GM19397 (cell line): ENCODE measurements around the gene RANBP3.

Experiments
- ATAC-seq: cut with Tn5 transposase; IDR thresholded peaks from one replicate; pipeline ENCODE4 v1.9.1; 2021; ENCODE audit warnings: mild to moderate bottlenecking, moderate library complexity; ENCODE audit not compliant: unreplicated experiment

RANBP3 gene

DNA sequence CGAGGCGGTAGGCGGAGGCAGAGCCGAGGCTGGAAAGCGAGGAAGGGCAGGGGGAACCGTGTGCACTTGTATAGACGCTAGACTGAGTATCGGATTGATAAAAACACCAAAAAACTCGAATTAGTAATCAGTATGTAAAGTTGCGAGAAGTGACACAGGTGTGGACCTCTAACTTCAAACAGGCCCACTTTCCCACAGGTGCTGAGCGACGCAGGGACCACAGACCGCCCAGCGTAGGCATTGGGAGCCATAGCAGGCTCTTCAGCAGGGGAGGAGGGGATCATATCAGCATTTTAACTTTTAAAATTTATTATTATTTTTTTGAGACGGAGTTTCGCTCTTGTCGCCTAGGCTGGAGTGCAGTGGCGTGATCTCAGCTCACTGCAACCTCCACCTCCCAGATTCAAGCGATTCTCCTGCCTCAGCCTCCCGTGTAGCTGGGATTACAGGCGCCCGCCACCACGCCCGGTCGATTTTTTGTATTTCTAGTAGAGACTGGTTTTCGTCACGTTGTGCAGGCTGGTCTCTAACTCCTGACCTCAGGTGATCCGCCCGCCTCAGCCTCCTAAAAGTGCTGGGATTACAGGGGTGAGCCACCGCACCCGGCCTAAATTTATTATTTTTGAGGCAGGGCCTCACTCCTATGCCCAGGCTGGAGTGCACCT lies 72.7 kb downstream of the RANBP3 start:
- ATAC-seq = no peak

DNA sequence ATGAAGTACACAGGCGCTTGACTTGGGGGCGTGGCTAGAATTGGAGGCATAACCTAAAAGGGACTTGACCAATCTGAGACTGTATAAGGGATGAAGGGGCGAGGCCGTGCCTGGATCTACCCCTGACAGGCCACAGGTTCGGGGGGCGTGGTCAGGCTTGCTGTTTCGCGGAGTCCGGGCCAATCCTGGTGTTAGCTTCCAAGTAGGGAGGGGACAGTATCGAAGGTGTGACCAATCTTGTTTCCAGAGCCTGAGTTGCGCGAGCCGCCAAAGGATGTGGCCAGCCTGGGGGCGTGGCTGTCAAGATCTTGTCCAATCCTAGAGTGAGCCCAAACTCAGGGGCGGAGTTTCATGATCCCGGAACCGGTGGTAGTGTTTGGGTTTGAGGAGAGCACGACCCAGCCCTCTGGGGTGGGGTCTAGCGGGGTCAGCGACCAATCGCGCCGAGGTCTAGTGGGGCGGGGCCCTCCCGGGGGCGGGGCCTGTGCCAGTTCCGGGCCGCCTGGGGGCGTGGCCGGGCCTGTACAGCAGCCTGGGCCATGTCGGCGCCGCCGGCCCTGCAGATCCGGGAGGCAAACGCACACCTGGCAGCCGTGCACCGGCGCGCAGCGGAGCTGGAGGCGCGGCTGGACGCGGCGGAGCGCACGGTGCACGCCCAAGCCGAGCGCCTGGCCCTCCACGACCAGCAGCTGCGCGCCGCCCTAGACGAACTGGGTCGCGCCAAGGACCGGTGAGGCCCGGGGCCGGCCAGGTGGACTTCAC lies 73.4 kb downstream of the RANBP3 start, which contains the start of gene VMAC:
Gene VMAC, plus strand, starts transcription at position 521 of the 762 bp plus-strand sequence. Its CDS starts 19 bp downstream, at position 540.
- ATAC-seq = peak; percentile 76

DNA sequence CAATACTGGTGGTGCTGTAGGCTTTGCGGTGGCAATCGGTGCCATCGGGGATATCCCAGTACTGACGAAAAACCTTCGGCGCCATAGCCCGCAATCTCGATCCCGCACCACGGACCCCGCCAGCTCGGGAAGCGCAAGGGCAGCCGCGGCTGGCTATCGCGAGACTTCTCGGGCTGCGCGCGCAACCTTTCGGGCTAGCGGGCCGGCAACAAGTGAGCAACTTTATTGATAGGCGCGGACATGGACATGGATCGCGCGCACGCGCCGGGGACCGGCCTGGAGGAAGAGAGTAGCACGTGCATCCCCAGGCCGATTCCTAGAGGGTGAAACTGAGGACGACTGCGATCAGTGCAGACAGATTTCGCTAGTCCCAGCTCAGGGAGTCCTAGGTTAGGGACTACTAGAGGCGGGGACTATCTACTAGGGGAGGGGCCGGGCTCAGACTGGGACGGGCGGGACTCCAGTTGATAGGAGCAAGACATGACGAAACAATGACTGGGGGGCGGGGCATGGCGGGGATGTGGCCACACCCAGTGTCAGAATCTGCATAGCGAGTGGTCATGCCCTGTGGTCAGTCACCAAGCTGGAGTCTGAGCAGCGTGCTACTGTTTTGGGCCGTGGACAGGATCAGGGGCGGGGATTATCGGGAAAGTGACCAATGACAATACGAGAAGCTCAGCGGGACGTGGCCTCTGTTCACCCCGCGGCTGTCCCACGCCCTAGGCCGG lies 74.2 kb downstream of the RANBP3 start, which contains the start of gene NDUFA11:
Gene NDUFA11, minus strand, starts transcription at position 167 of the 728 bp plus-strand sequence. Its CDS starts 82 bp downstream, at position 85.
- peak; percentile 38 for ATAC-seq

DNA sequence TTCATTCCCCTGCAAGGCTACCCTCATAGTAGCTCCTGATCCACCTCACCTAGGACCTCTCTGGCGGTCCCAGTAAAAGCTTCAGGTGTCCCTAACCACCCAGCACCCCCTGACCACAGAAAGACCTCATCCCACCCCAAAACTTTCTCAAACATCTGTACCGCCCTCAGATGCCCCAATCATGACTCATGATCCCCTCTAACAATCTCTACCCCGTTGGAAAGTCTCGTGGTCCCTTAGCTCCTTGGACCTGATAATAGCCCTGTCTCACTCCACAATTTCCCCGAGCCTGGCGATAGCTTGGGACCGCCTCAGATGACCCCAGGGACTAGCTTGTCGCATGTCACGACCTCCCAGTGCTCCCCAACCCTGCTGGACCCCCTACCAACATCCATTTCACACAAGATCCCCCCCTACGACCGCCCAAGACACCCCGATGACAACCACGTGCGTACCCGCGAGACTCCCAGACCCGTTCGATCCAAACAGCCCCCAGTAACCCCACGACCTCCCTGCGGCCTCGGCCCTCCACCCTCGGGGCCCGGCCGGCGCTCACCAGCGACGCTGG lies 74.8 kb downstream of the RANBP3 start:
- ATAC-seq = no peak

DNA sequence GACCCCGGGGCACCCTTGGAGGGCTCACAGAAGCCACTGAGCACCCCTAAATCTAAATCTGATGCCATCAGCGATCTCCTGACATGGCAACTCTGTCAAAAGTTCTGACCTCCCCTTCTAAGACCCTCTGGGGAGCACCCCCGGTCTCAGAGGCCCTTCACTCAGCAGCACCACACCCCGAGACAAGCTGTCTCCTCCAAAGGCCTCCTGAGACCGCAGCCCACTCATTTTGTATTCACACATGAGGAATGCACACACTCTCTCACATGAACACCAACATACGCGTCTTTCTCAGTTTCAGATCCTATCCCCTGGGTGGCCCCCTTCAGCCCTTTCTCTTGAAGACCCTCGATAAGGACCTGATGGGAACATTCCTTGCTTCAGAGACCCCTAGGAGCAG lies 77.0 kb downstream of the RANBP3 start:
- no peak for ATAC-seq

DNA sequence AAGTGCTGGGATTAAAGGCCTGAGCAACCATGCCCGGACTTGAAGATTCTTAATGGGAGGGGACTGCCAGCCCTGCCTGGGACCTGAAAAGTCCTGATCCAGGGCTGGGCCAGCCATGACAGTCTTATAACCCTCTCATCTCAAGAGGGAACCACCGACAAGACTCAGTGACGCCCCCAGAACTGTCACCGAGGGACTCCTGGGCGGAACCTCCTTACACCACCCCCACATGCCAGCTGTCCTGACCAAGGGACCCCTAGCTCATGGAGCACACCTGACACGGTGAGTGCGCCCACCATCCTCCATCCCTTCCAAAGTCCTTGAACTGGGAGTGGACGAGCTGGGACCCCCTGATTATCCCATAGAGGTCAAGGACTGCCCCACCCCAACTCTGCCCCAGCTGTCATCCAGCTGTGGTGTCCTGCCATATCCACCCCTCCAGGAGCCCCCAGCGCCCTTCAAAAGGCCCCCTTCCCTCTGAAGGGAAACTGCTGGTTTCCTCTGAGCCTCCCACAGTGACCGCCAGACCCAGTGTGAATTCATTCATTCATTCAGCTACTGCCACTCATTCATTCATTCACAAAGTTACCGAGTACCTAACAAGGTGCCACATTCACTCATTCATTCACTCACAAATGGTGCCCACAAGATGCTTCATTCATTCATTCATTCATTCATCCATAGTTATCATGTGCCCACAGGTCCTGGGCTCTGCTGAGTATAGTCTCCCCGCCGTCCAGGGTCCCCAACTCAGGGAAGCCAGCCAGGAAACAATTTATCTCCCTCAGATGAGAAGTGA lies 78.0 kb downstream of the RANBP3 start:
- no peak for ATAC-seq

DNA sequence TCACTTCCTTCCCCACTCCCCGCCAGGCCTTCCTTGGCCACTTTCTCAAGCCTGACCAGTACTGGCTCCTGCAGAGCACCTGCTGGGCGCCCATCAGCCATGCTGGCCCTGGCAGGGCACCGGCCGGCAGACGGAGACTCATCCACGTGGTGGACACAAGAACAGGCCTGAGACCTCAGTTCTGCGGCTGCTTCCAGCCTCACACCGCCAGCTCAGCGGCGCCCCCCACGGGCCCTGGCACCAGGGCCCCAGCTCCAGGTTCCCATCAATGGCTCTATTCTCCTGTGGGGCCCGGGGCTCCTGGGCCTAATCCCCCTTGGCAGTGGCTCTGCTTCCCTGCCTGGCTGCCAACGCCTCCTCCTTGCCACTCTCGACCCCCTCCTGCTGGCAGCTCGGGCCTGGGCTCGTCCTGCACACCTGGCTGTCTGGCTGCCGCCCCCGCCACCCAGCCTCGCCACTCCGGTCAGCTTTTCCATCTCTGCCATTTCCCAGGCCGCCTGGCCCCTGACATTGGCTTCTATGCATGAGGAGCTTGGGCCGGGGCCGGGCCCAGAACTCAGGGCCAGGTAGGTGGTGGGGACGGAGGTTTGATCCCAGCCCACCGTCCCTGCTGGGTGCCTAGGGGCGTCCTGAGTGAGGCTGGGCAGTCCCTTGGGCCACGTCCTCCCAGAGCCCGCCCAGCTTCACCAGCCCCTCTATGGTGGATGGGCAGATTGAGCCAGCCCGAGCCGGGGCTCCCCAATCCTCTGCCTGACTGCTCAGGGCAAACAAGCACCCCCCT lies 80.6 kb downstream of the RANBP3 start:
- ATAC-seq = no peak

DNA sequence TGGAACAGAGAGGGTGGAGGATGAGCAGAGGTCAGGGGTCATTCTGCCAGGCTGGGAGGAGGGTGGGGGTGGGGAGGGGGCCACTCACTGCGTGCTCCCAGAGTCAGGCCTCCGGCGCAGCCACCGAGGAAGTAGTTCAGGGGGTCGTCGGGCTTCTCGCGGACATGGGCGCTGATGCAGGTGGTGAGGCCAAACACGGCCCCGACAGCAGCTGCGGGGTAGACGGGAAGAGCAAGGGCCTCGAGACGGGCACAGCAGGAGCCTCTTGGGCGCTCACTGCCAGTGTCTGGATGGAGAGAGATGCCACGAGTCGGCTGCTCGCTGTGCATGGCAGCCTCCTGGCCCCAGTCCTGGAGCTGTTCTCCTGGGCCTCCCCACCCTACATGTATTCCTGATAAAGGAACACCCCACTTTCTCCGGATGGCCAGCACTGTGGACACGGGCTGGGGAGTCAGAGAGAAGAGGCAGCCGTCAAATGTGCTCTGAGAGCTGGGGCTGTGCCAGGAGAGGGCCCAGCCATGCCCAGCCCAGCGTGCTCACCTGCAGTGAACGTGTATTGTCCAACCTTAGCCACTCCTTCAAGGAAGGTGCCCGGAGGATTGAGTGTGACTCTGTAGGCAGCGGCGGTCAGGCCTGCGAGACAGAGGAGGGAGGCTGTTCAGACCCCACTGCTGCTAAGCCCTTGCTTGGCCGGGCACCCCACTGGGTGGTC lies 81.4 kb downstream of the RANBP3 start:
- ATAC-seq = no peak

DNA sequence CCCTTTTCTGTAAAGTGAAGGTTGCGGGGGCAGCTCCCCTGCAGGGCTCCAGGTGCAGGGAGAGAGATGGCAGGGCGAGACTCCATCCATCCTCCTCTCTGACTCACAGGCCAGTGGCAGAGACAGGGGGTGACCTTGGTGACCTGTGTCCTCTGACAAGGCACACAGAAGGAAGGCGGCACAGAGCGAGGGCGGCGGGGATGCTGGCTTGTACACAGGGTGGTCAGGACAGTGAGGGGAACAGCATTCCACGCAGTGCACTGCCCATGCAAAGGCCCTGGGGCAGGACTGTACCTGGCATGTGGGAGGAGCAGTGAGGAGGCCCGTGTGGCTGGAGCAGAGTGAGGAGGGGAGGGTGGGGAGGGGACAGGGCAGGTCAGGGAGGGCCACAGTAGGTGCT lies 82.0 kb downstream of the RANBP3 start:
- ATAC-seq = no peak

DNA sequence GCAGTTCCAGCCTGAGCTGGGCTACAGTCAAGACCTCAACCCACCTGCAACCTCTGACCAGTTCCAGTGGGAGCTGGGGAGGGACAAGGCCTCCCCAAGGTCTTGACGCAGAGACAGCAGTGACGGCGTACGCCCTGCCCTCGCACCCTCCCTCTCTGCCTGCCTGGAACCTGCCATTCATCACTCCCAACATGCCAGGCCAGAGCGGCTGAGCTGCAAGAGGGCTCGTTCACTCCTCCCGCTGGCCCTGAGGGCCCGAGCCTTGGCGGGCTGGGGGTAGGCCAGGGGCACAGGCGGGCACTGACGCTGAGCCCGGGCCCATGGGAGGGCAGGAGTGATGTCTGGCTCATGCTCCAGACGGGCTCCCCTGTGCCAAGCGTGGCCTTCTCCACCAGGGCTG lies 82.5 kb downstream of the RANBP3 start:
- ATAC-seq = no peak

DNA sequence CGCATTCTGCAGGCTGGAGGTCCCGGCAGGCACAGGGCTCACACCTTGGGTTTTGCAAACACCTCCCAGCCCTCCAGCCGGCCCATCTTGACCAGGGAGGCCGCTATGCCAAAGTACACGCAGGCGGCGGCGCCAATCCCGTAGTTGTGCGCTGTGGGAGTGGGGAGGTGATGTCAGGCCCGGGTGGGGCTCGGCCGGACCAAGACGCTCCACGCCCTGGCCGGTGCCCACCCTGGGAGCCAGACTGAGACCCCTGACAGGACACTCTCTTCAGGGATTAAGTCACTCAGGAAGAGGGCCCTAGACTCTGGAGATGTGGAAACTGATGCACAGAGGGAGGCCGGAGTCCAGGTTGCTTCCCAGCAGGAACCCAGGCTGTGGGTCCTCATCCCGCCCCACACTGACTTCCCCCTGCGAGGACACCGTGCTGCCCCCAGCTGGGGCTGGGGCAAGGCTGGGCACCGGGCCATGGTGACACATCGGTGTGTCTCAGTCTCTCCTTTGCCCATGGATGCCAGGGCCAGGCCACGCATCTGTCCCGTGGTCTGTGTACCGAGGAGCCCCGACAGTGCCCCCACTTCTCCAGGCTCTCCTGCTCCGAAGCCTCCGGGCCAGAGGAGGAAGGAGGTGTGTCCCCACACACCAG lies 83.1 kb downstream of the RANBP3 start:
- ATAC-seq = no peak

DNA sequence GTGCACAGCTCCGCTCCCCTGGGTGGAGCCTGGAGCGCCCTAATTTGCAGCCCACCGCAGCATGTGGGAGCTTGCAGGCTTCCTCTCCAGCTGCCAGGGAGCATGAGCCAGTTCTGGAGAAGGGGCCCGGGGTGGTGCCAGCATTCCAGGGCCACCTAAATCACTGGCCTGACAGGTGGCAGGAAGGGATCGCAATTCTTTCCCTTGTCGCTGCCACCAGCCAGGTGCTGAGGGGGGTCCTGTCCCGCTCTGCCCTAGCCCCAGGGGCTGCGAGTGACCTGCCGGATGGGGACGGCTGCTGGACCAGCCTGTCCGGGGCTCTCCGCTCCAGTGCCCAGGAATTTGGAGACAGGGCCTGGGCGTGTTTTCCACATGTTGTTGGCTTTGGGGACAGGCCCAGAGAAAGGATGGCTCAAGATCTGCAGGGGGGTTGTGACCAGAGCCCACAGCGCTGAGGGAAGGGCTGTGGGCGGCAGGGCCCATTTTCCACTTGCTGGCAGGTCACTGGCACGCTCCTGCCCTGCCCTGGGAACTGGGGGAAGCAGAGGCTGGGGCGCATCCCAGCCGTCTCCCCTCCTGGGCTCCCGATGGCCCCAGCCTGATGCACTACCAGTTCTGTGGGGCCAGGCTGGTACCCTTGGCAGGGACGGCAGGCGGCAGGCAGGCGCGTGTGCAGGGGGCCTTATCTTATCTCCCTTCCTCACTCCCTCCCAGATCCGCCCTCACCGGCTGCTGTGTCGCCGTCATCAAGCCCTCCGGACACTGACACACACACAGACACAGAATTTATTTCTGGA lies 83.8 kb downstream of the RANBP3 start:
- no peak for ATAC-seq

DNA sequence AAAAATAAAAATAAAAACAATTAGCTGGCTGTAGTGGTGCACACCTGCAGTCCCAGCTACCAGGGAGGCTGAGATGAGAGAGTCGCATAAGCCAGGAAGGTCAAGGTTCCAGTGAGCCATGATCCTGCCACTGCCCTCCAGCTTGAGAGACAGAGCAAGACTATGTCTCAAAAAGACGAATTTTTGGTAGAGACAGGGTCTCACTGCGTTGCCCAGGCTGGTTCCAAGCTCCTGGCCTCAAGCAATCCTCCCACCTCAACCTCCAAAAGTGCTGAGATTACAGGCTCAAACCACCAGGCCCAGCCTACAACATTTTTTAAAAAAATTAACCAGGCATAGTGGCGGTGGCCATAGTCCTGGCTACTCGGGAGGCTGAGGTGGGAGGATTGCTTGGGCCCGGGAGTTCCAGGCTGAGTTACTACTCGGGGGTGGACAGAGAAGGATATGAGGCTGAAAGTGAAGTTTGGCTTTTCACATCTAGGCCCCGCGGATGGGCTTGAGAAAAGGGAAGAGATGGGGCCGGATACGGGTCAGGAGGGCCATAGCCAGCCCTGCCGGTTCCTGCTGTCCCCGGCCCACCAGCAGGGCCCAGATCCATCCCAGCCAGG lies 84.5 kb downstream of the RANBP3 start:
- no peak for ATAC-seq

DNA sequence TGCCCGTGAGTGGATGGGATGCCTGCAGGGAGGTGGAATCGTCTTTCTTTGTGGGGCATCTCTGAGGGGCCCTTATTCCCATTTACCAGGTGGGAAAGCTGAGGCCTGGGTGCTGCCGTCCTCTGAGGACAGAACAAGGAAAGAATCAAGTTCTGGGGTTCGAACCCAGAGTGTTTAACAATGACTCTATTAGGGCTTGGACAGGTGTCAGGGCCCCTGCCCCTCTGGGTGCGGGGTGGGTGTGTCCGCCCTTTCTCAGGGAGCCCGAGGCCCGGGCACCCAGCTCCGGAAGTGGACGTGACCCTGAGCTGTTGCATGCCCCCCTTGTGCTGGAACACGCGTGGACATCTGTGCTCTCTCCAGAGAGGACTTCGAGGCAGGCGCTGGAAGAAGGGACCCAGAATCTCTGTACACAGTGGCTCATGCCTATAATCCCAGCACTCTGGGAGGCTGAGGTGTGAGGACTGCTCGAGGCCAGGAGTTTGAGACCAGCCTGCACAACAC lies 85.1 kb downstream of the RANBP3 start:
- ATAC-seq = no peak

DNA sequence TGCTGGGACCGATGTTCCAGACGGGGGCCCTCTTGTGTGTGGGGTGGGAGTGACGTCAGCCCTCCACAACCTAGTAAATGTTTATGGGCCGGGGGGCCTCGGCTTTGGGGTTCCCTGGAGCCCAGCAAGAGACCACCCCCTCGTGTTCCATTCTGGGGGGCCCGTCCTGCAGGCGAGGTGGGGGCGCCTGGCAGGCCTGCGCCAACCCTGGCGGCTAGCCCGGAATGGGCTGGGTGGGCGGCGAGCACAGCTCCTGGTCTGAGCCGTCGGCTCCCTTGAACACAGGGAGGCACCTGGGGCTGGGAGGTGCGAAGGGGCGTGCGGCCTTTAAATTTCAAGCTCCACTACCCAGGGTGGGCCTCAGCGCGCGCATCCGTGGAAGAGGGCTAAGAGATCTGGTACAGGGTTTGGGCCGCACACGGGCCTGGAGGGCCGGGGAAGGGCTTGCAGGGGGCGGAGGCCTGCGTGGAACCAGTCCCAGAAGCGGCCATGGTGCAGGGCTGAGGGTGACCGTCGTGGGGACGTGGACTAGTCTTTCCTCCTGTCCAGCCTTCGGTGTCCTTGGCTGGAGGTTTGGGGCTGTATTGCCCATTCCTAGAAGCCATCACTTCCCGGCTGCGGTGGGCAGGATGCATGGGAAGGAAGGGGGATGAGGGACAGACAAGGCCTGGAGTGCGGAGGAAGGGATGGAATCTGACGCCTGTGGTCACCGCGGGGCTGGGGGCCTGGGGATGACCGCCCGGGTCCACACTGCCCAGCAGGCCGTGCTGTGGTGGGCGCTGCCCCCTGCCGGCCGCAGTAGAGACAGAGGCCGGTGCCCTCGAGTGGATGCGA lies 85.8 kb downstream of the RANBP3 start:
- no peak for ATAC-seq

DNA sequence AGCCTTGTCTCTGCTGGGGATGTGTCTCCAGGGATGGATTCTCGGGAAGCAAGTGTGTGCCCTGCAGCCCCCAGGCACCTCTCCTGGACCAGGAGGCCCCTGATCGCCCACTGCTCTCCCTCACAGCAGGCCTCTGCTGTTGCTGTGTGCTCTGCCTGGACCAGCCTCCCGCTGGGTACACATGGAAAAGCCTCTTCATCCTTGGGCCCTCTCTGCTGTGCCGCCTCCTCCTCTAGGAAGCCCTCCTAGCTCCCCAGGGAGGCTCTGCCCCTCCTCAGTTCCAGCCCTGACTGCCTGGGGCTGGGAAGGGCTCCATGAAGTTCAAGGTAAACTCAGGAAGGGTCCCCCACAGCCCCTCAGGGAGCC lies 86.4 kb downstream of the RANBP3 start:
- ATAC-seq = no peak
